Measurements from ENCODE around the gene PCNX4.

PCNX4 gene

DNA sequence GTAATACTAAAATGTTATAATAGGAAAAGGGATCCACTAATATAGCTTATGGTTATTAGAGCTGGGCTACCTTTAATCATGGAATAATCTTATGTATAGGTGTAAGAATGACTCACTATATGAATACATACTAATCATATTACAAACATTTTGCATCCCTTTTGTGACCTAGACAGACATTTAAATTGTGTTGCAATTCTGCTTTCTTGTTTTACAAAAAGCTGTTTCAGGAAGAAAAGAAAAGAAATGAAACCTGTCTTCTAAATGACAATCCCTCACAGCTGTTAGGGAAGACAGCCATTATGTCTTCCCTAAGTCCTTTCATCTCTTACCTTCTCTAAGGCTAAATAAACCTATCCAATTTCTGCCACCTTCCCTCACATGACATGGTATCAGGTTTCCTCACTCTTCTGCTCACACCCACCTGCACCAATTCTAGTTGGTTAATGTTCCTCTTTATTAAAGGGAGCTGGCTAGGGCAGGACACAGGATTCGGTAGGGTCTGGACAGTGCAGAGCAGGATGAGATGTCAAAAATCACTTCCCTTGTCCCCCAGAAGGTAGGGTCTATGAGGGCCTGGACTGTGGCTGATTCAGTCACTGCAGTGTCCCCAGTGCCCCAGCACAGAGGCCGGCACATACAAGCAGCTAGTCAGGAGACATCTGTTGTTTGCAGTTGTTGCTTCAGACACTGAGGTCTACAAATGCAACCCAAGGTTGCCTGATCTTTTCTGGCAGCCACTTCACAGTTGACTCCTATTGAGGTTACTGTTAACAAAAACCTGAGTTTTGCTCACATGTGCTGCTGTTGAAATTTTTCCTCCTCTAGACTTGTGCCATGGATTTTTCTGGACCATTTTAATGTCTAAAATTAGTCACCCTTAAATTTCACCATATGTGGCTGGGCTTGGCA, 69.7 kb downstream of the PCNX4 start:
- TF ChIP-seq, protein P1, sequence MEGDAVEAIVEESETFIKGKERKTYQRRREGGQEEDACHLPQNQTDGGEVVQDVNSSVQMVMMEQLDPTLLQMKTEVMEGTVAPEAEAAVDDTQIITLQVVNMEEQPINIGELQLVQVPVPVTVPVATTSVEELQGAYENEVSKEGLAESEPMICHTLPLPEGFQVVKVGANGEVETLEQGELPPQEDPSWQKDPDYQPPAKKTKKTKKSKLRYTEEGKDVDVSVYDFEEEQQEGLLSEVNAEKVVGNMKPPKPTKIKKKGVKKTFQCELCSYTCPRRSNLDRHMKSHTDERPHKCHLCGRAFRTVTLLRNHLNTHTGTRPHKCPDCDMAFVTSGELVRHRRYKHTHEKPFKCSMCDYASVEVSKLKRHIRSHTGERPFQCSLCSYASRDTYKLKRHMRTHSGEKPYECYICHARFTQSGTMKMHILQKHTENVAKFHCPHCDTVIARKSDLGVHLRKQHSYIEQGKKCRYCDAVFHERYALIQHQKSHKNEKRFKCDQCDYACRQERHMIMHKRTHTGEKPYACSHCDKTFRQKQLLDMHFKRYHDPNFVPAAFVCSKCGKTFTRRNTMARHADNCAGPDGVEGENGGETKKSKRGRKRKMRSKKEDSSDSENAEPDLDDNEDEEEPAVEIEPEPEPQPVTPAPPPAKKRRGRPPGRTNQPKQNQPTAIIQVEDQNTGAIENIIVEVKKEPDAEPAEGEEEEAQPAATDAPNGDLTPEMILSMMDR (IDR thresholded peaks at IDR 0.05; ENCODE audit: low read depth, low read length, missing control alignments), result no peak
- DNase-seq (ENCODE audit: extremely low read depth, low read depth), result no peak

DNA sequence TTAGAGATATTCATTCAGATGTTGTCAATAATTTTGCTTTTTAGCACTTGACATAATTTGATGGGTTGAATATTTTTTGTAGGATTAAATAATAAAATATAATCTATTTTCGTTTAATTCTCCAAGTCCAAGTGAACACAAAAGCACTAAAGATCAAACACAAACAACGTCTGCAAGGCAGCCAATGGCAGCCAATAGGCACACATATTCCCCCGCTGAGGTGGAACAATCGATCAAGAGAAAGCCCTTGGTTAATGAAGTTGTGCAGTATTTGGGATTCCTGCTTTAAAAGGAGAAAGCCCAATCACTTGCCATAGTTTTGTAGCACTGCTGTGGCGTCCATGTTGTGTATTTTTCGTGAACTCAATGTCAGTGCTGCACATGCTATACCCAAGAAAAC, 72.0 kb downstream of the PCNX4 start:
- TF ChIP-seq, protein P1 (IDR thresholded peaks at IDR 0.05; ENCODE audit: low read depth, low read length, missing control alignments), result no peak
- no peak for DNase-seq (ENCODE audit: extremely low read depth, low read depth)
- peak overlapping the region; percentile 76 for H3K4me3 ChIP-seq (replicated peaks; ENCODE audit: low read depth, low read length)

More for the DNA sequence above, 69.7 kb downstream of the PCNX4 start:
- no peak overlapping the region for H3K4me3 ChIP-seq (replicated peaks; ENCODE audit: low read depth, low read length)

DNA sequence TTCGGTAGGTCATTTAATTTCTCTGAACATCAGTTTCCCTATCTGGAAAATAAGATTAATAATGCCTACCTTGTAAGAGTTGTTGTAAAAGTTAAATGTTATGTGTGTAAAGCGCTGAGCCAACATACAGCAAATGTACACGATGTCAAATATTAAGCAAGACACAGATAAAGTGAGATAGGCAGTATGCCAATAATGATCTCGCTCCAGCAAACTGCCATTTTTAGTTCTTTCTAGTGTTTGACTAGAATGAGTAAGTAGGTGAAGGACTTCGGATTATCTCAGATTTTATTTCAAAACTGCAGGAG, 72.6 kb downstream of the PCNX4 start:
- TF ChIP-seq, protein P1 (IDR thresholded peaks at IDR 0.05; ENCODE audit: low read depth, low read length, missing control alignments), result no peak
- no peak for DNase-seq (ENCODE audit: extremely low read depth, low read depth)
- peak overlapping the region; percentile 76 for H3K4me3 ChIP-seq (replicated peaks; ENCODE audit: low read depth, low read length)

DNA sequence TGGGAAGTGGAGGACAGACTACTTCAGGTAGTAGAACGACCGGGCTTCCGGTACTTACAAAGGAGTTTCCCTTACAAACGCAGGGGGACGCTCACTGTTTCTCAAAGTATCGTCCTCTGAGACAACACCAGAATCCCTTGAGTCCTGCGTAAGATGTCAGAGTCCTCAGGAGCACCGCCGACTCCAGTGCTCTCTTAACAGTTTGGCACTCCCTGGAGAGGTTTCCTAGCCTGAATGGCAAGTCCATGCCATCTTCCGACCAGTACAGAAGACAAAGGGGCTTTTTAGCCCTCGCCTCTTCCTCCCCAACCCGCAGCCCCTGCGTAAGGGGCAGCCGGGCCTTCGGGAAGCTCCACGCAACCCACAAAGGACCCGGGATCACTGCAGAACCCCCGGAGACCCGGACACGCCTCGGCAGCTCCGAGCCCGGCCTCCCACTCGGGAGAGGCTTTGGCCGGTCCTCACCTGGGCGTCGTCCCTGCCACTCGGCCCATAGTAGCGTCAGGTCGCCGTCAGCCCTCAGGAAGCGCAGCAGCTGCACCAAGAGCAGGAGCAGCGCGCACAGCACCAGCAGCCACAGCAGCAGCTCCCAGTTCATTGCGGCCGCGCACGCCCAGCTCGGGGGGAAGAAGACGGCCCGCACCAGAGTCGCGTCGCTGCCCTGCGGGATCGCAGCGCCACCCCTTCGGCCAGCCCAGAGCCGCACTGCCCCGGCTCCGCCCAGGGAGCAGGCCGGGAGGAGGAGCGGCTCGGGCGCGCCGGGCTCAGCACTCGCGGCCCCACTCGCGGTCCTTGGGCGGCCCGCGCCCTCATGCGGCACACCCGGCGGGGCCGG, 73.2 kb downstream of the PCNX4 start, which contains the start of gene DHRS7:
Gene DHRS7 (minus strand): TSS at position 687 of the 835 bp plus-strand sequence. CDS start 89 bp downstream, at position 598.
- no peak for DNase-seq (ENCODE audit: extremely low read depth, low read depth)
- H3K4me3 ChIP-seq (replicated peaks; ENCODE audit: low read depth, low read length), result peak within 1 kb of the TSS; percentile 76
- TF ChIP-seq, protein P1 (IDR thresholded peaks at IDR 0.05; ENCODE audit: low read depth, low read length, missing control alignments), result peak; percentile 23

DNA sequence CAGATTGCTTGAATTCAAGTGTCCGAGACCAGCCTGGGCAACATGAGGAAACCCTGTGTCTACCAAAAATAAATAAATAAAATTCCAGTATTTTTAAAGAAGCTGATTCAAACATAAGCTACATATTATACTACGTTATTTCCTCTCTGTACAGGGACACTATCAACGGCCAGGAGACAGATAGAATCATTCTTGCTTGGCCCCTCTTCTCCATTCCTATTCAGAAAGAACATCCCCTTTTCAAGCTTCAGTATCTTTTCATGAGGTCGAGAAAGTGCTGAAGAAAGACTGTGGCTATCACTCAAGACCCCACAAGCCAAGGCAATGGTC, 73.8 kb downstream of the PCNX4 start:
- no peak for DNase-seq (ENCODE audit: extremely low read depth, low read depth)
- TF ChIP-seq, protein P1 (IDR thresholded peaks at IDR 0.05; ENCODE audit: low read depth, low read length, missing control alignments), result no peak

DNA sequence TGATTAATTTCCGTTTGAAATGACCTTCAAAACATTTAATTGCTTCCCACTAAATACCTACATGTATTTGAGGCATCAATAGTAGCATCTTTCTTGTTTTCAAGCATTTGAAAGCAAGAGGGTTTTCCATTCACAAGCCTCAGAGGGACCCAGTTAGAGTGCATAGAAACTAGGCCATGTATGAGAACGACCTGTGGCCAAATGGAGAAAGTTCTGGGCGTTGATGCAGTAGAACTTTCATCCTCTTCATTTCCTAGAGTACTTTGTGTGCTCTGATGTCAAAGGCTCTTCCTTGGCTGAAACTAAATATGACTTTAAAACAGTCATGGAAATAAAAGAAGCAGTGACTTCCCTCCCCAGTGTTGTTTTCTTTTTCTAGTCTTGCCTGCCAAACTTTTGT, 74.4 kb downstream of the PCNX4 start:
- no peak overlapping the region for H3K4me3 ChIP-seq (replicated peaks; ENCODE audit: low read depth, low read length)
- TF ChIP-seq, protein P1 (IDR thresholded peaks at IDR 0.05; ENCODE audit: low read depth, low read length, missing control alignments), result no peak
- DNase-seq (ENCODE audit: extremely low read depth, low read depth), result no peak

More for the DNA sequence above, 73.8 kb downstream of the PCNX4 start:
- H3K4me3 ChIP-seq (replicated peaks; ENCODE audit: low read depth, low read length), result peak overlapping the region; percentile 76
